NCI-H2081 treated with DMSO at 0.1 percent for 48 hours (cell line): Measurements from ENCODE around the gene CIAO3.

Source experiments
- DNase-seq: peaks from one replicate; lab custom pipeline; 2025; lab: John Stamatoyannopoulos, UW

CIAO3 gene

DNA sequence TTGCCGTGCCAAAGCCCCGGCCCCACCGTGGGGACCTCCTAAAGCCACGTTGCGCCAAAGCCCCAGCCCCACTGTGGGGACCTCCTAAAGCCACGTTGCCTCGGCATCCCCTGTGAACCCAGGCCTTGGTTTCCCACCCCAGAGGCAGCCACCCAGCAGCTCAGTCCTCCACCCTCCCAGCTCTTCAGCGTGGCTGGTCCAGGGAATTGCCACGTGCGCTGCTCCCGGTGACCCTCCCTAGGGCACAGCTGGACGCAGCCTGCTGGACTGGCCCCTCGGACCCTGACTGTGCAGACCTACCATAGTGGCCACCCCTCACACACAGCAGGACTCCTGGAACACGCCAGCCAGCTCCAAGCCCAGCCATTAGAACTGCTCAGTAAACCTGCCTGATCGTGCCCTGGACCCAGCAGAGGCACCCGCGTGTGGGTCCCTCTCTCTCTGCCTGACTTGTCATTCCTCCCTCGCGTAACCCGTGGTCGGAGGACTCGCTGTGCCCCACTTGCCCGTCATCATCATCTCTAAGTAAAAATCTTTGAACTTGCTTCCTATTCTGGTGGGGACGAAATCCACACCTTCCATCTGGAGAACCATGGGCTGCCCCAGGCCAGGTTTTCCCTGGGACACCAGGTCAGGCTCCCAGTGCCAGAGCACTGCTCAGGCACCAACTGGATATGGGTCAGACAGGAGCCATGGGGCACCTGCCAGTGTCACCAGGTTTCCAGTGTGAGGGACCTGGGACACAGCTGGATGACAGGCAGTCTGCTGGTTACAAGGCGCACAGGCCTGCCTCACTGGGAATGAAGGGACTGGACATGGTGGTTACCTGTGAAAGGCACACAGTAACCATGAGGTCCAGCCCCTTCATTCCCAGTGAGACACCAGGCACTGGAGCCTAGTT is 5.6 kb downstream of the CIAO3 start:
- DNase-seq: no peak

DNA sequence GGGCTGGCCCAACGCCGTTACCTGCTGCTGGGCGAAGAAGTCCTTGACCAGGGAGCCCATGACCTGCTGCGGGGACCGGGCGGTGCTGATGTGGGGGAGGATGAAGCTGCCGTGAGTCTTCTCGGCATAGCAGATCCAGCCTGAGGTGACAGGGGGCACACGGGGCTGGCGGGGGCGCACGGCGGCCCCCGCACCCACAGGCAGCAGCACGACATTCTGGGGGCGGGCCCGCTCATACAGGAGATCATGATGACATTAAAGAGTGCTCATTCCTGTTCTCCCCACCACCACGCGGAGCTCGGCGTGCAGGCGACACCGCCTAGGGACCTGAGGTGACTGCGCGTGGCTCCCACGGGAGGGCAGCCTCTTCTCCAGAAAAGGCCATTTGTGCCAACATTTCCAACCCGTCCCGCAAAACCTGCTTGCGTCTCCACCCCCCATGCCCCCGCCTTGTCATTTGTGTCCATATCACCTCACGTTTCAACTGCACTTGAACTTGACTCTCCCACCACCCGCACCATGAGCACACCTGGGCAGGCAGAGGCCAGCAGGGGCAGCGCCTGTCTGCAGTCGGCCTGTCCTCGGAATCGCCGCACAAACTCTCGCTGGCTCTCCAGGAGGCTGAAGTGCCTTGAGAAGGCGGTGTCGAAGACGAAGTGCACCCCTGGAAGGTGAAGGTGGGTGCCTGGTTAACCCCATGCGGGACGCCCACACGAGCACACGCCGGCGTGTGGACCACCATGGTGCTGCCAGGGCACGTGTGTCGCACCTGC is 6.4 kb downstream of the CIAO3 start:
- DNase-seq: no peak

DNA sequence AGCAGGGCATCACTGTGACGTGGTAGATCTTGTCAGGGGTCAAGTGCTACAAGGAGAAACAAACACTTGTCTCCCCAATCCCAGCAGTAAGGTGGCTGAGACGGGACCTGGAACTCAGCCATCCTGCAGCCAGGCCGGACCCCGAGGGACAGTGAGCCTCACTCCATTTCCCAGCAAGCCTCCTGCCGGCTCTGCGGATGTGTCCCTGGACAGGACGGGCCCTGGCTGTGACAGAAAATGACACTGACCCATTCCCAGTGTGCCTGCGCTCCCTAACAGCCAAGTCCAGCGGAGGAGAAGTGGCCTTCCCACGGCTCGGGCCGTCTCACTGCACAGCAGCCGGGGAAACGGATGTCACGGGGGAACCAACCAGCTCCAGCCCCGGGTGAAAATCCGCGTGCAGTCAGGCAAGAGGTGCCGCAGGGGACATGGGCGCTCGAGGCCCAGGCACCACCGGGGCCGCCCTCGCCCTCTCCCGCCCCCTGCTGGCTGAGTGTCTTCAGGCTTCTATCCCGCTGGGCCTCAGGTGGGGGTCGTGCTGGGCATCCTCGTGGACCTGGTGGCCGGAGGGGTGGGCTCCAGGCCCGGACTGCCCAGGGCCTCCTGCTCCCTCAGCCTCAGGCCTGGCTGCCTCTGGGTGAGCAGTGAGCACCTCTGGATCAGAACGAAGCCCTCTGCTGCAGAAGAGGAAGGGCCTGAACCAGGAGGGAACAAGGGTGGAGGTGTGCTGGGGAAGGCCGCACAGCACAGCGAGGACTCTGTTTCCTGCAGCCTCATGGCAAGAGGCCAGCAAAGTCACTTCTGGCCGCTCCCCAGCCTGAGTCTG is 7.2 kb downstream of the CIAO3 start:
- DNase-seq: no peak

DNA sequence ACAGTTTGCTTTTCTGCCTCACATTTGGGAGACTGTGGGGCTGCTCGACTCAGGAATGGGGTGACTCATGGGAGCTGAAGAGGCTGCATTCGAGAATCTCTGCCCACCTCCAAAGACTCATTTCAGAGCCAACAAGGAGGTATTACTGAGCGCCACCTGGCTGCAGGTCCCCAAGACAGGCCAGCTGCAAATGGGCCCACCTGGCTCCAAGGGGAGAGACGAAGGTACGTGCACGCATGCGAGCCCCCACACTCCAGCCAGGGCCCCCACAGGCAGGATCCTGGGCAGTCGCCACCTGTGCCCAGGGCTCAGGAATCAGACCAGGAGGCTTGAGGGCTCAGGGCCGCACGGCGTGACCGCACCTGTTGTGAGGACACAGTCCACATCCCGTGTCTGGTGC is 7.9 kb downstream of the CIAO3 start:
- DNase-seq: no peak

DNA sequence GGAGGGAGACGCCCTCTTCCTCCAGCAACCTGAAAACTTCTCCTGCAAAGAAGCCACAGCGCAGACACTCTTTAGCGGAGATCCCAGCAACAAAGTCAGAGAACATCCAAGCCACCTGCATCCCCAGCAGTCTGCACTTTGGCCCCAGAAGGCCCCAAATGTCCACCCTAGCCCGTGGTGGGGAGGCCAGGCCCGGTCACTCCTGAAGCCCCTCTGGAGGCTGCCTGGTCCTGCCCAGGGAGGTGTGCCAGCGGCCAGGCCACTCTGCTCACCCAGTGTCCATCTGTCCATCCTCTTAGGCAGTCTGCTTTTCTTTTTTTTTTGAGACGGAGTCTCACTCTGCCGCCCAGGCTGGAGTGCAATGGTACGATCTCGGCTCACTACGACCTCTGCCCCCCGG is 8.5 kb downstream of the CIAO3 start:
- no peak for DNase-seq

DNA sequence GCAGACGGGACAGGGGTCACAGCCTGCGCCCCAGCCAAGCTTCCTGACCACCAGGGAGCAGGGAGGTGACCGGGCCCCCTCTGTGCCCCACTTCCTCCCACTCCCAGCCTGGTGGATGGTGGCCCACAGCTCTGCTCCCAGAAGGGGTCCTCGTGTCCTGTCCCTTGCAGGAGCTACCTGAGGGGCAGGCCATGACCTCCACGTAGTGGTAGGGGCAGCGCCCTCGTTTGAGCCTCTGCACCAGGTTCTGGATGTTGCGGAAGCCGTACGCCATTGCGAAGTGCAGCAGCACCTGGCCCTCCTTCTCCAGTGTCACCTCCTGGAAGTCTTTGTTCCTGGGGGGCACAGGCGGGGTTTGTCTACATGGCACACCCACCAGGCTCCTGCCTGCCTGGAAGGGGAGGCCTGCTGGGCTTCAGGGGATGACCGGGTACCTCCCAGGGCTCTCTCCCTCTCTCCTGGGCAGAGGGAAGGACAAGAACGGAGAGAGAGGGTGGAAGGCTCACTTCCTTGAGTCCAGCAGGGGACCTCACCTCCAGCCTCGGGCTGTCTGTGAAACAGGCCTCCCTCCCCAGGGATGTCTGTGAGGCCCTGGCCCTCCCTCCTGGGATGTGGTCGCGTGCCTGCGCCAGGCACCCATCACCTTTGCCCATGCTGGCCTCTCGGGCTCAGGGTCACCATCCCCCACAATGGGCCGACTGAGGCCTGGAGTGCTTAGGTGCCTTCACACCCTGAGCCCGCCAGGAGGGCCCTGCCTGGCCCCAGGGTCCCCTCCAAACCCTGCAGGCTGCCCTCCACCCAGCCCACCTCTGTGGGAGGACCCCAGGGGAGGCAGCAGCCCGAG is 9.9 kb downstream of the CIAO3 start:
- no peak for DNase-seq

DNA sequence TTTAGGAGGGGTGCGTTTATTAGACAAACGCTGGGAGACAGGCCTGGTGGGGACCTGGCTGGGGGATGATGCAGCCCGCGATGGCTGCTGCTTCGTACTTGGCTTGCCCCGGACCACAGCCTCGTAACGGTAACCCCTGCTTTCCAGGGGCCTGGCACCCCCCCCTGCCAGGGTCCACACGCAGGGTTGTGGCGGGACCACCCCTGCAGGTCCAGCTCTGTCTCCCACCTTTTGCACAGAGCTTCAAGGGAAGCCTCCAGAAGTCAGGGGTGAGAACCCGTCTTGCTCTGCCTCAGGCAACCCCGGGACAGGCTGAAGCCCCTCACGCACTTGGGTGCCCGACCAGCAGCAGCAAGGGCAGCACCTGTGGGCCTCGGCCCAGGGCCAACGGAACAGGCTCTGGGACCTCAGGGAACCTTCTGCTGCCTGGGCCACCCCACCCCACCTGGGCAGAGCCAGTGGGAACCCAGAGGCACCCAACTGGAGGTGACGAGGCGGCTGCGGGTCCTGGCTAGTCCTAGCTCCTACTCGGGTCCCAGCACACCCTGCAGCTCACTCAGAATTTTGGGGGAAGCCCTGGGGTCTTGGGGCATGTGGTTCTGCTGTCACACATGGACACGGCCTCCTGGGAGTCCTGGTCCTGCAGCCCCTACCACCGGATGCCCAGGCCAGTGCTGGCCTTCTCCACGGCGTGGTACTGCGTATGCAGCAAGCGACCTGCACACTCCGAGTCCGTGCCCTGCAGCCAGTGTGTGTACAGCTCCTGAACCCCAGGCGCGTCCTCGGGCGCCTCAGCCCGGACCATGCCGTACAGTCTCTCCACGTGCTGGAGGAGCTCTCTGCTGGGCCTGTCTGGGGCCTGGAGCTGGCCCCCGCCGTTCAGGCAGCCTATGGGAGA is 10.8 kb downstream of the CIAO3 start:
- no peak for DNase-seq

DNA sequence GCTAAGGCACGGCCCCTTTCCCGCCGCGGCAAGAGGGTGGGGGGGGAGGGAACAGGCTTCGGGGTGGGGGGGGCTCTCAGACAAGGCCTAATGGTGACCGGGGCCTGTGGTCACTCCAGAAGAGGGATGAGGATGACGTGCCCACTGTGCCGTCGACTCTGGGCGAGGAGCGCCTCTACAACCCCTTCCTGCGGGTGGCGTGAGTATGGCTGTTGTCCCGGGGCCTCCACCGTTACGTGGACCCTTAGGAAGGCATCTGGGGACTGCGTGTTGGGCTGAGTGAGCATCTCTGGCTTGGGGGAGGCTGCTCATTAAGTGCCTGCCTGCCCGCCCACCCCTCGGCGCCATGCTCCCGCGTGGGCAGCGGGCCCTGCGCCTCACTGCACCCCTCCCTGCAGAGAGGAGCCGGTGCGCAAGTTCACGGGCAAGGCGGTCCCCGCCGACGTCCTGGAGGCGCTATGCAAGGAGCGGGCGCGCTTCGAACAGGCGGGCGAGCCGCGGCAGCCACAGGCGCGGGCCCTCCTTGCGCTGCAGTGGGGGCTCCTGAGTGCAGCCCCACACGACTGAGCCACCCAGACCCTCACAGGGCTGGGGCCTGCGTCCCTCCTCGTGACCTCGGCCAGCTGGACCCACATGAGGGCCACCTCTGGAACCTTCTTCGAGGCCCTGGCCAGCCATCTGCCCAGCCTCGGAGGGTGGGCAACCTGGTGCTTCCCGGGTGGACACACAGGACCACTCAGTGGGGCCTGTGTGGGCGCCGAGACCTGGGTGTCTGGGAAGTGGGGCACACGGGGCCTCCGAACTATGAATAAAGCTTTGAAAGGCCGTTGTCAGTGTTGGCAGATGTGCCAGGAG is 11.7 kb downstream of the CIAO3 start:
- DNase-seq: no peak

DNA sequence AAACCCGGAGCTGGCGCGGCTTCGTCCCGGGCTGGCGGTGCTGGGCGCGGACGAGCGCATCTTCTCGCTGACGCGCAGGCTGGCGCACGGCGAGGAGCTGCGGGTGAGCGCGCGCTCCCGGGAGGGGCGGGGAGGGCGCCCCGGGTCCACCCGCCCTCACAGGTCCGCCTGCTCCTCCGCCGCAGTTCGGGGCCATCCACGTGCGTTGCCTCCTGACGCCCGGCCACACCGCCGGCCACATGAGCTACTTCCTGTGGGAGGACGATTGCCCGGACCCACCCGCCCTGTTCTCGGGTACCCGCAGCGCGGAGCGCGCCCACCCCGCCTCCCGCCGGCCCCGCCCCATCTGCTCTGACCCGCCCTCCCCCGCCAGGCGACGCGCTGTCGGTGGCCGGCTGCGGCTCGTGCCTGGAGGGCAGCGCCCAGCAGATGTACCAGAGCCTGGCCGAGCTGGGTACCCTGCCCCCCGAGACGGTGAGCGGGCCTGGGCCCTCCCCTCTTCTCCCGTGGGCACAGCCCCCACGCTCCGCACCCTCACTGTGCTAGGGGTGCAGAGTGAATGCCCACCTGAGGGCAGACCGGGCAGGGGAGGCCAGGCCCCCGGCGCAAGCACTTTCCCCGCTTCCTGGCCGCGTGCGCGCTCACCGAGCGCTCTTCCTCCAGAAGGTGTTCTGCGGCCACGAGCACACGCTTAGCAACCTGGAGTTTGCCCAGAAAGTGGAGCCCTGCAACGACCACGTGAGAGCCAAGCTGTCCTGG is 12.5 kb downstream of the CIAO3 start:
- no peak for DNase-seq

DNA sequence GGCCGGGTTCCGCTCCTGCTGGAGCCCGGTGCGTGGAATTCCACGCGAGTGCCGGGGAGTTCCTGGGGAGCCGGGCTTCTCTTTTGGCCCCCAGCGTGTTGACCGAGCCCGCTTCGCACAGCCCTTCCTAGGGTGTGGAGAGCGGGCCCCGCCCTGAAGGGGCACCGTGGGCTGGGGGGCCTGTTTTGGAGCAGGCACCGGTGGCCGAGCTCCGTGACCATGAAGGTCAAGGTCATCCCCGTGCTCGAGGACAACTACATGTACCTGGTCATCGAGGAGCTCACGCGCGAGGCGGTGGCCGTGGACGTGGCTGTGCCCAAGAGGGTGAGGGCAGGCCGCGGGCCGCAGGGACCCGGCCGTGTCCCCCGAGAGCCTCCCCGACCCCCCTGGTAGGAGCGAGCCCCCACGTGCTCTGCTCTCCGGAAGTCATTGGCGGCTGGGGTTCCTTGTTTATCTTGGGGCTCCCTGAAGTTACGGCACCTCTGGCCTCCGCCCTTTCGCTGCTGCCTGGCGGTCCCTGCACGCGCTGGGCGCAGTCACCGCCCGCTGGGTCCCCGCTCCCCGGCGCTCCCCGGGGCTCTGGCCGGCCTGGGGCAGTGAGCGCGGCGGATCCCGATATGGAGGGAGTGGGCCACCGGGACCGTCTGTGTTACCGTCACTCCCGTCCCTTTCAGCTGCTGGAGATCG is 13.4 kb downstream of the CIAO3 start:
- no peak for DNase-seq

DNA sequence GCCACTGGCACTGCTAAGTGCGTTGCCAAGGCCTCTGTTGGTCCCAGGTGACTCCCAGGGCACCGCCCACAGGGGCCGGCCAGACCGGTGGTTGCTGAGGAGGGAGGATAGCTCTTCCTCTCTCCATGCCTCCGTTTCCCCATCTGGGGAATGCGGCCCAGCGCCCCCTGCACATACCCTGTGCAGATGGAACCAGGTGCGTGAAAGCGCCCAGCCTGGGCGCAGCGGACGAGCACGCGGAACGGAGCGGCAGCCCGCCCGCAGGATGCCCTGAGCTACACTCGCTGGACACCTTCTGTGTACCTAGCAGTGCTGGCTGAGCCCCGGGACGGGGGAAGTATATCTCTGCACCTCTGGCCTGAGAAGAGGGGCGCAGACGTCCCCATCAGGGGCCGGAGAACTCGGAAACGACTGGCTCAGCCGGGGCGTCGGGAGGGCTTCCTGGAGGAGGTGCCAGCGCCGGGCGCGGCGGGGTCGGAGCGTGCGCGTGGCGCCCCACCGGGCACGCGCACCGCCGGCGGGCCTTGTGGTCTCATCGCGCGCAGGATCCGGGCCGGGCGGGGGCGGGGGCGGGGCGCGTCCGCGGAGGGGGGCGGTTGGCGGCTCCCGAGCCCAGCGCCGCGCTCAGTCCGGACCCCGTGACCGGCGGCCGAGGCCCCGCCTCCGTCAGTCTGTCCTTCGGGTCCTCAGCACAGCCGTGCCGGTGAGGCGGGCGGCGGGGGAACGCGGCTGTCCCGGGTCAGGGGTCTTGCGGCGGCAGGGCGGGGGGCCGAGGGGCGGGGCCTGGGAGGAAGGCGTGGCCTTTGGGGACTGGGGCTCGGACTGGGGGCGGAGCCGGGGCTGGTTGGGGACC is 14.1 kb downstream of the CIAO3 start, which contains the start of the genes CCDC78 and HAGHL:
Gene CCDC78, minus strand, starts transcription at position 6 of the 853 bp plus-strand sequence. CDS start 76 bp downstream, outside the sequence.
Gene HAGHL, plus strand, starts transcription at position 669 of the 853 bp plus-strand sequence. CDS start 404 bp downstream, outside the sequence.
- DNase-seq: no peak

DNA sequence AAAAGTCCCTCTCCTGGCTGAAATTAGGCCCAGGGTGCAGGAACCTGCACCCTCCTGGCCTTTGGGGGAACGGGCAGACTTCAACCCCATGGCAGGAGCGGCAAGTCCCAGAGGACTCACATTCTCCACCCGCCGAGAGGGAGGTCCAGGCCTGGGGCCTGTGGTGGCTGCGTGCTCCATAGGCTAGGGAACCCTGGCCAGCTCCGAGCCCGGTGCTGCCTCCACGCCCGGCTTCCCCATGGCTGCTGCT is 14.7 kb downstream of the CIAO3 start:
- DNase-seq: no peak

DNA sequence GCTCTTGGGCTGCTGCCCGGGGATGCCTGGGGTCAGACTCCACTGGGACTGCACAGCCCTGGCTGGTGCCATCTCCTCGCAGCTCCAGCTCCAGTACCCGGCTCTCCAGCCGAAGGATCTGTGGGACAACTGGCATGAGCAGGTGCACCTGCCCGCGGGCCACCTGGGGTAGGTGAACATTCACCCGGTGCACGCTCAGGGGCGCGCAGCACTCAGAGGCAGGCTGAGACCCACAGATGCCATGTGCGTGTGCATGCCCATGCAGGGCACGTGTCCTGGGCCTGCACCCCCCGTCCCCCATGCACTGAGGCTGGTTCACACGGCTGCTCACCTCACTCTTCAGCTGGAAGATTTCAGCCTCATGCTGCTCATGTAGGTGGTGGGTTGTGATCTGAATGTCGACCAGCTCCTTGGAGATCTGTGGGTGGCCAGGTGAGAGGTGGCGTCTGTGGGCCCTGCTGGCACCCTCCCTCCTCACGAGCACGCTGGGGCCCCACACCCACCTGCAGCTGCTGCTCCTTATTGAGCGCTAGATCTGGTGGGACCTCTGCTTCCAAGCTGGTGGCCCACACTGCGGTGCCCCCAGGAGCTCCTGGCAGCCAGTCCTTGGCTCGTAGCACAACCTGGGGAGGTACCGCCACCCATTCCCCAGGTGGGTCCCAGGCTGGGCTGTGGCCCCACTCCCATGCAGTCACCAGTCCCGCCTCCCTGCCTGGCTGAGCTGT is 15.2 kb downstream of the CIAO3 start:
- no peak for DNase-seq

DNA sequence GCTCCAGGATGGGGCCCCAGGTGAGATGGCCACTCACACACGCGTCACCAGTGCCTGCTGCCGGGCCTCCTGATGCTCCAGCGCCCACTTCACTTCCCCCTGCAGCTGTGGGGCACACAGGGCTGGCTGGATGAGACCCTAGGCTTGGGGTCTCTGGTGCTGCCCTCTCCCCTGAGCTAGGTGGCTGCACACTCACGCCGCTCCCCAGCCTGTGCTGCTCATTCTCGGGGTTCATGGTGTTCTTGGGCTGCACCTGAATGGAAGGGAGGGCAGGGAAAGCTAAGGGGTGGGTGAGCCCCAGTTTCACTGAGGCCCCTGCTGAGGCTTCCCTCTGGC is 15.8 kb downstream of the CIAO3 start:
- no peak for DNase-seq

DNA sequence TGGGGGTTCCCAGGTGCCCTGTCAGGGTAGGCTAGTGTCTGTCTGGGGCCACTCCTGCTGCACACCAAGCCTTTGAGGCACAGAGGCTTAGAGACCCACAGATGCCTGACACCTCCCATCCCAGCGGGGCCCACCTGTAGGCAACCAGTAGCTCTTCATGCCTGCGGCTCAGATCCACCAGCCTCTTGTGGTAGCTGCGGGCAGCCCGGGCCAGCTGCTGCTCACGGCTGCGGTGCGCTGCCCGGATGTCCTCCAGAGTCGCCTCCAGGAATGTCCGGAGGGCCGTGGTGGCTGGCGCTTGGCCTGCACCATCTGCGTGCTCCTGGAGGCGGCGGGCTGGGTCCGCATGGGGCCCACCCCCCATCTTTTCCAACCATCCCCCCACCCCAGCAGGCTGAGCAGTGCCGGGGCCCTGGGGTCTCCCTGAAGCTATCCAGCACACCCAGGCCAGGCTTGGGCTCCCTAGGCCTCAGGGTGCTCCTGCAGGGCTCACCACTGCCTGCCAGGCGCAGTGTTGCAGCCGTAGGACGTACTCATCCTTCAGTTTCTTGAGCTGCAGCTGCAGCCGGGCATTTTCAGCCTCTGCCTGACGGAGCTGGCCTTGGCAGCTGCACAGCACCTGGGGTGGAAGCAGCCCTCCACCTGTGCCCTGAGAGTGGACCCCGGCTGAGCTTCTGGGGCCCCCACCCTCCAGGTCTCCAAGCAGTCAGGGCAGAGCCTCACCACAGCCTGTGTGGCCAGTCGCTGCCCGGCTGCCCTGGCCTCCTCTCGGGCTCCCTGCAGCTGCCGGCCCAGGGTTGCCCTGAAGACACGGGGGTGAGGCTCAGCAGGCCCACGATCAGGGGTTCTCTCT is 16.4 kb downstream of the CIAO3 start:
- DNase-seq: no peak

DNA sequence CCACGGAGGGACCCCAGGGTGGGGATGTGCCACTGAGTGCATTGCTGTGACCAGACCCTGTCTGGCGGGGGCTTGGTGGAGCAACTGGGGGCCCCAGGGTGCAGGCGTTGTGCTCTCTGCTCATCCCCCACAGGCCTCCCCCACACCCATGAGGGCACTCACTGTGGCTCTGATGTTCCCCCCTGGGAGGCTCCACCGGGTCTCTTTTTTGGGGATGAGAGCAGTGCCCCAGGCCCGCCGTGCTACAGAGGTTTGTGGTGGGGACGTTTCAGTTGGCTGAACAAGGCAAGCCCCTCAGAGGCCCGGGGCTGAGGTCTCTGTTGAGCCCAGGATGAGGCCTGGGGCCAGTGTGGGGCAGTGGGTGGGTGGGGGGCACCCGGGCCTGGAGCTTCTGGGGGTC is 17.1 kb downstream of the CIAO3 start:
- no peak for DNase-seq
